GM12878 (cell line): Measurements from ENCODE around the gene GORASP2. TPM values are rescaled to one million over a fixed set of nuclear protein-coding genes. Genes with fewer than 3 reads are reported as not detected.
A peak's percentile ranks its signal among the peaks of the same experiment; 100 is the strongest.

Experiments
- ATAC-seq: fragments of 200-7000 bp; cut with Tn5 transposase; 3 replicates; pipeline ENCODE4 v1.9.1; 2020; ENCODE audit warnings: mild to moderate bottlenecking, moderate library complexity
- BruUV-seq: library from RNA; stranded (reverse); fragments of 400-500 nt; replicated peaks from 2 replicates; lab custom pipeline; 2021; lab: Mats Ljungman, UMichigan
- CTCF ChIA-PET: fragments of 300-600 bp; sonication (Branson Sonifier 250); formaldehyde crosslinking; extraction: SDS; loops from one replicate; lab custom pipeline; 2021; ENCODE audit warnings: inconsistent platforms; lab: Yijun Ruan, JAX
- POLR2A ChIA-PET: fragments of 350-600 bp; formaldehyde crosslinking; extraction: SDS; loops from one replicate; lab custom pipeline; 2021; ENCODE audit warnings: inconsistent platforms; lab: Charles Lee
- RAD21 ChIA-PET: fragments of 300-600 bp; sonication (Branson Sonifier 250); formaldehyde crosslinking; loops from one replicate; lab custom pipeline; 2023; ENCODE audit warnings: antibody characterized with exemption; ENCODE audit not compliant: unreplicated experiment; lab: Charles Lee
- SMC1A ChIA-PET: fragments of 300-600 bp; sonication (Branson Sonifier 250); formaldehyde crosslinking; loops from one replicate; lab custom pipeline; 2023; ENCODE audit not compliant: unreplicated experiment, uncharacterized antibody; lab: Charles Lee
- DNase-seq: peaks from one replicate; pipeline ENCODE4 v3.0.0-alpha.2; 2011; ENCODE audit warnings: low read depth, low spot score
- FAIRE-seq: peaks from 3 replicates; lab custom pipeline; 2011; peaks lifted over from hg19 to GRCh38; lab: Jason Lieb, UNC
- H2AFZ ChIP-seq: 2 replicates; pipeline ENCODE4 v1.6.0; 2011; ENCODE audit warnings: low read depth, low read length, control low read depth; ENCODE audit not compliant: control insufficient read depth
- H3K27ac ChIP-seq: 2 replicates; pipeline ENCODE4 v1.5.1; 2011; ENCODE audit warnings: control low read depth; ENCODE audit not compliant: control insufficient read depth, insufficient read depth
- H3K27me3 ChIP-seq, 2 experiments: replicated peaks in 1 of 2; 2 replicates each; pipeline versions ENCODE4 v1.6.0 to v1.6.1; 2011; ENCODE audit warnings: low read length in 1 of 2; ENCODE audit not compliant: control insufficient read depth in 2 of 2, insufficient read depth in 2 of 2
- H3K36me3 ChIP-seq, 2 experiments: 2 replicates each; pipeline ENCODE4 v1.5.1; 2011; ENCODE audit warnings: low read length in 1 of 2; ENCODE audit not compliant: control insufficient read depth in 2 of 2, insufficient read depth in 2 of 2
- H3K4me1 ChIP-seq: 2 replicates; pipeline ENCODE4 v1.6.1; 2011; ENCODE audit warnings: mild to moderate bottlenecking, low read length, moderate library complexity, mixed read lengths; ENCODE audit not compliant: control insufficient read depth, insufficient read depth
- H3K4me2 ChIP-seq: 2 replicates; pipeline ENCODE4 v1.6.0; 2011; ENCODE audit warnings: control low read depth; ENCODE audit not compliant: control insufficient read depth, insufficient read depth
- H3K4me3 ChIP-seq: fragments of 200-600 bp; sonication (generic); 2 replicates; pipeline ENCODE4 v1.5.1; 2016
- H3K79me2 ChIP-seq: 2 replicates; pipeline ENCODE4 v1.6.0; 2011; ENCODE audit warnings: low read length; ENCODE audit not compliant: control insufficient read depth, insufficient read depth
- H3K9ac ChIP-seq: 2 replicates; pipeline ENCODE4 v1.8.0; 2011; ENCODE audit warnings: low read length, control low read depth, mixed read lengths; ENCODE audit not compliant: control insufficient read depth, insufficient read depth
- H3K9me3 ChIP-seq: replicated peaks from 3 replicates; pipeline ENCODE4 v1.5.1; 2011; ENCODE audit warnings: mild to moderate bottlenecking, low read length; ENCODE audit not compliant: control insufficient read depth, insufficient read depth
- H4K20me1 ChIP-seq: 2 replicates; pipeline ENCODE4 v1.6.0; 2011; ENCODE audit not compliant: control insufficient read depth, insufficient read depth
- HDAC6 ChIP-seq: fragments of 200-600 bp; sonication (generic); IDR thresholded peaks from one replicate; pipeline ENCODE4 v1.8.0; 2017; ENCODE audit warnings: antibody characterized with exemption; ENCODE audit not compliant: unreplicated experiment
- IKZF2 ChIP-seq, 2 experiments: fragments of 450-650 bp; IDR thresholded peaks; 2 replicates each; pipeline ENCODE4 v1.6.1; 2017; ENCODE audit warnings: mild to moderate bottlenecking in 2 of 2, moderate library complexity in 2 of 2
- KDM1A ChIP-seq: fragments of 200-600 bp; sonication (generic); IDR thresholded peaks from 2 replicates; pipeline ENCODE4 v1.6.1; 2016; ENCODE audit warnings: borderline replicate concordance
- RCOR1 ChIP-seq: conservative IDR thresholded peaks from 2 replicates; pipeline ENCODE4 v1.6.1; 2012; ENCODE audit warnings: low read depth, low read length, improper control_type of control experiment
- RELB ChIP-seq: fragments of 450-650 bp; IDR thresholded peaks from 2 replicates; pipeline ENCODE4 v1.6.1; 2017; ENCODE audit warnings: low read depth, mild to moderate bottlenecking, moderate library complexity
- SREBF1 ChIP-seq: IDR thresholded peaks from 2 replicates; pipeline ENCODE4 v1.6.1; 2012; ENCODE audit warnings: mild to moderate bottlenecking, low read length
- SREBF2 ChIP-seq: IDR thresholded peaks from 2 replicates; pipeline ENCODE4 v1.6.1; 2012; ENCODE audit warnings: mild to moderate bottlenecking, low read length
- TARDBP ChIP-seq: IDR thresholded peaks from 2 replicates; pipeline ENCODE4 v1.6.1; 2016; ENCODE audit warnings: borderline replicate concordance
- ZNF207 ChIP-seq: fragments of 450-650 bp; IDR thresholded peaks from 2 replicates; pipeline ENCODE4 v1.6.1; 2014; ENCODE audit warnings: antibody characterized with exemption, mild to moderate bottlenecking, borderline replicate concordance
- WGBS: methylation state at CpG from one replicate; pipeline ENCODE4 v1.1.6; 2016; ENCODE audit warnings: low lambda C conversion rate; ENCODE audit not compliant: insufficient replicate concordance, insufficient coverage; ENCODE audit errors: missing lambda C conversion rate; 5-methylcytosine and 5-hydroxymethylcytosine counted together
- in situ Hi-C: fragments of 300-500 bp; cut with MboI; formaldehyde crosslinking; loops from 9 replicates; pipeline ENCODE4 v1.14.3; 2018; ENCODE audit warnings: mixed read lengths
- intact Hi-C: fragments of 100-400 bp; cut with micrococcal nuclease; formaldehyde crosslinking; loops from one replicate; pipeline ENCODE4 v1.14.2; 2022; ENCODE audit not compliant: unreplicated experiment
- polyA plus RNA-seq, 11 experiments: library from polyadenylated mRNA; depleted of rRNA in 4 of 11; unstranded in 6 of 11; stranded (reverse) in 5 of 11; fragments of >200 nt; fragmentation: Nextera tagmentation in 4 of 11; fragmentation: Illumina TruSeq in 1 of 11; extraction: Ambion mirVana in 4 of 11; extraction: Trizol in 1 of 11; gene quantifications; 1 replicate in 1 of 11; 2 replicates in 10 of 11; pipeline versions ENCODE4 v1.2.1 to v1.2.3, GENCODE V29; 2011 to 2016; ENCODE audit warnings: inconsistent platforms in 2 of 11, missing spikeins in 2 of 11, low read depth in 1 of 11
- total RNA-seq, 4 experiments: library from RNA; depleted of rRNA in 3 of 4; stranded (reverse); fragments of >200 nt in 3 of 4; fragmentation: Illumina TruSeq in 1 of 4; extraction: Trizol in 1 of 4; gene quantifications; 2 replicates each; pipeline versions ENCODE4 v1.2.1 to v1.2.3, GENCODE V29; 2013 to 2021

The GORASP2 gene
- total and polyA plus RNA-seq, 10 of the 15 experiments (the other 5 are each of a cell fraction or from before 2014, with no cell fraction given): 26.3 to 169 (median 103) TPM

GRCh38 chr2:170937709-170938379, 8.8 kb downstream of the GORASP2 start:
- no peak for DNase-seq
- TF ChIP-seq RELB (no peak), IKZF2 (IDR thresholded peaks at IDR 0.05) (no peak), ZNF207 (no peak), TARDBP (no peak), KDM1A (no peak), HDAC6 (no peak), RCOR1 (no peak), SREBF1 (no peak), SREBF2 (no peak)
- Histone ChIP-seq H3K4me1 (0 out of 2 replicates have a peak, but pooled peaks cover 2% of the 10 kb centered on the region), H3K4me2 (no peak overlapping the region), H3K36me3 (peaks cover 0 to 8% of the 10 kb centered on the region in 2 experiments; a peak in 2 of 4 replicates), H3K9ac (no peak overlapping the region), H3K79me2 (peaks cover 93% of the 10 kb centered on the region), H3K27me3 (no peaks in the 10 kb centered on the region), H3K4me3 (no peak overlapping the region), H3K27ac (no peak overlapping the region), H2AFZ (no peak overlapping the region), H3K9me3 (peaks cover 4% of the 10 kb centered on the region; the same call in 1 of the 3 replicates), H4K20me1 (no peaks in the 10 kb centered on the region)
- CTCF ChIA-PET: interaction anchor here (0.6 to 4.9 kb wide), 5 partner anchors 8 to 65 kb away, joined by 3 to 53 read pairs (median 4); partner anchors contain the start of gene GORASP2
- FAIRE-seq: peak; percentile 23
- in situ Hi-C loops (loop anchor here (25.0 kb wide), 1 partner anchor 1624 kb away; the partner anchor contains the start of gene PDK1), intact Hi-C loops (no loop called here)
- no TSS peak for BruUV-seq
- no peak for ATAC-seq
- POLR2A ChIA-PET: interaction anchor here (1.0 kb wide), 1 partner anchor 8 kb away, joined by 6 read pairs; no protein-coding TSS in a partner anchor
- SMC1A ChIA-PET: interaction anchor here (0.7 kb wide), 1 partner anchor 9 kb away, joined by 3 read pairs; no protein-coding TSS in a partner anchor
- RAD21 ChIA-PET: interaction anchor here (3.0 kb wide), 1 partner anchor 9 kb away, joined by 11 read pairs; the partner anchor contains the start of gene GORASP2
- 65% methylated on average over 3 of the region's 3 CpGs for WGBS
